Activated gamma-delta T cell treated with anti-CD3 and anti-CD28 coated beads, Interleukin-2, amount 50 U/mL, for 16 hours (primary cell): Measurements from ENCODE around the gene ITK.
"Not testable (repeated sequence)": the region's sequence is repeated elsewhere in the genome, so short reads cannot be mapped to it uniquely, and the experiment has no call there.

Source experiments
- DNase-seq: peaks from one replicate; pipeline ENCODE4 v3.0.0-alpha.2; 2020; ENCODE audit warnings: low read depth

The ITK gene

DNA sequence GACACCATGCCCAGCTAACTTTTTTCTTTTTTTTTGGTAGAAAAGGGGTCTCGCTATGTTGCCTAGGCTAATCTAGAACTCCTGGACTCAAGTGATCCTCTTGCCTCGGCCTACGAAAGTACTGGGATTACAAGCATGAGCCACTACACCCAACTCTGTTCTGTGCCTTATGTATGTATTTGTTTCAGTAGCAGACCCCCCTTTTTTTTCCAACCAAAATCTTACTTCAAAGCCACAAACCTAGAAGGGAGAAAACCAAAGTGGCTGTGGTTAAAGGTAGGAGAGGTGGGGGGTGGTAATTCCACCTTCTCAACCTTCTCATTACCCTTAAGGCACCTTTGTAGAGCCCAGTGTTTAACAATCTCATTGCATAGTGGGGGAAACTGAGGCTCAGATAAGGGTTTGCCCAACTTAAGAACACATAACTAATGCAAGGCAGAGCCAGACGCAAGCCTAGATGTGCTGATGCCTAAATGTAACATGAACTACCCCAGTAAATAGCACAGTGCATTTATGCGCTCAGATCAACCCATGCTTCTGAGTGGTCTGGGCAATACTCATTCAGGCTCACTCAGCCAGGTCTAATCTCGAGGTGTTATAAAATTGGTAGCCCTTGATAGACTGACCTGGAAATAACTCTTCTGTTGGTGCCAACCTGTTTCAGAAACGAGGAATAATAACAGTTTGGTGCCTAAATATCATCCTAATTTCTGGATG, 33.0 kb downstream of the ITK start:
- no peak for DNase-seq

DNA sequence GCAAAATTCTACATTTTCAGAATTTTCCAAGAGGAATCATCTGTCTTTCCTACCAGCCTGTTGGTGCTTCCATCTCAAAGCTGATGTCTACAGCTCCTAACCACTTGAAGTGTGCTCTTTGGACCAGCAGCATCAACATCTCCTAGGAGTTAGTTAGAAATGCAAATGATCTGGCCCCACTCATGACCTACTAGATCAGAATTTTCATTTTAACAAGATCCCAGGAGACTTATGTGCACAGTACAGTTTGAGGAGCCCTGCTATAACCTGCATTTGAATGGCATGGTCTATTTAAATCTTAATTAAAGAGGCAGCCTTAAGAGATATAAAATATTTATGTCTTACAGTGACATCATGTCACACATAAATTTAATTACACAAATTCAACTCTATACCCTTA, 33.8 kb downstream of the ITK start:
- no peak for DNase-seq

DNA sequence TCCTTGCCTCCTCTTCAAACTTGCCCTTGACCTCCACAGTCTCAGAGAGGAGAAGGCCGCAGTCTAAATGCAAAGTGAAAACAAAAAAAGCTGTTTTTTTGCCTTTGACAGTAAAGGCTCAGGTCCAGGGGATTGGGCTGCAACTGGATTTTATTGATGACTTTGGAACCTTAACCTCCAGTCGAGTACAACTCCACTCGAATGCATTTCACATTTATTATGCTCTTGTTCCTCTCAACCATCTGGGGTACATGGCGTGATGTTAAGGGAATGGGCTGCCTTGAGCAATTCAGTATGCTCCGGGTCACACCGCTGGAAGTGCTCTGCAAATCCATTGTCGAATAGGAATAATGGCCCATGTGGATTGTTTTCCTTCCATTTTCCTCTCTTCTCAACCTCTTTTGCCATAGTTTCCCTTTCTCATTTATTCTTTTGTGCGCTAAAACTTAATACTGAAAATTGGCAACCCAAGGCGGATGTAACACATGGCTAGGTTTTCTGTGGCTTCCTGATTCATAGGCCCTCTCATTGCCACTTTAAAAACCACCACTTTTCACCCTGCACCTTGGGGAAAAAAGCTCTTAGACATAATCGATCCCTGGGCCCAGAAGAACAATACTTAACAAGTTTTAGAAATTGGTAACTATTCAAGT, 34.3 kb downstream of the ITK start:
- DNase-seq = no peak

DNA sequence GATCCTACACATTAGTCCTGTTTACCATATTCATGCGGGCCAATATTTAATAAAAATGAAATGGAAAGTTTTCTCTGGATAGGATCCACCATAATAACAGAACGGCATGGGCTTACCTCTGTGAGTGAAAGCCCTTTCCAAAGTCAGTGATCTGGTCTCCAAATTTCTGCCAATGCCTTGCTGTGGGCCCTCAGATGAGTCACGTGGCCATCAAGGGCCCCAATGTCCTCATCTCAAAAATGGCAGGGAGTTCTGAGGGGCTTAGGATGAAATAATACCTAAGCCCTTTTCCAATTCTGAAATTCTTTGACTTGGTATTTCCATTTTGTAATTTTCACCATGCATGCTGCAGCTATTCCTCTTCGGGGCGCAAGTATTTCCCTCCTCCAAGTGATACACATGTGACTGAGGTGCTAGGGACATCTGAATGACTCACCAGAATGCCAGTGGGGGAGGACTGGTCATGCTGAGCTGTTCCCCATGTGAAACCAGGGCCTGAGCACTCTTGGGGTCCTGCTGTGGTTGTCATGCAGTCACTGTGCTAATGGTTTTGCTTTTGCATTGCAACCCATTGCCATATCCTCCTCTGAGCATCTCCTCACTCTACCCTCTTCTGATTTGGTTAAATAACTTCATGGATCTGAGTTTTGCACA, 35.0 kb downstream of the ITK start:
- DNase-seq = no peak

DNA sequence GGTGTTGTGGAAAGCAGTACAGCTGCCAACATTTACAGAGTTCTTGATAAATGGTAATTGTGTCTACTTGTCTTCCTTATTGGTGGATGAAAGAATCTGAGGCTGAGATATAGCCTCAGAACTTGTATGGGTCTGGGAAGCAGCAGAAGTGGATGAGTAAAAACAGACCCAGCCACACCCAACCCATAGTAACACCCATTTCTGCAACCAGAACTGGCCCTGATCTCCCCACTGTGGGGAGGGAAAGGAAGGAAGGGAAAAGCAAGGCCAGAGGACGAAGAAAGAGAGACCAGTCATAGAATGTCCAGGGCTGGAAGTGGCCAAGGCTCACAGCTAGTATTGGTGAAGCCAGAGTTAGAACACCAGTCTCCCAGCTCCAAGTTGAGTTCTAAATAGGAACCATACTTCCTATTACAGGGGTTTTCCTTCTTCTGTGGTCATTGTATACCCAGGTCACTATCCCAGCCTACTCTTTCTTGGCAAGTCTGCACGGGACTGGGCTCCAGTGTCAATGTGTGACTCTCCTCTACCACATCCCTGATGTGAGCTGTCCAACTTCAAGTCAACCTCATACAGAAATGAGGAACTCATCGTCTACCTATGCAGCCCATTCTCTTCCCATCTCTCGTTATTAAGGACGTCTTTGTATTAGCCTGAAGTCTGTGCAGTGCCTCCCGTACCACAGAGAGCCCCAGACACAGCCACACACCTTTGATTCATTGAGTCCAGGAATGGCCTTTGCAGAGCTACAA, 35.9 kb downstream of the ITK start:
- DNase-seq = no peak

DNA sequence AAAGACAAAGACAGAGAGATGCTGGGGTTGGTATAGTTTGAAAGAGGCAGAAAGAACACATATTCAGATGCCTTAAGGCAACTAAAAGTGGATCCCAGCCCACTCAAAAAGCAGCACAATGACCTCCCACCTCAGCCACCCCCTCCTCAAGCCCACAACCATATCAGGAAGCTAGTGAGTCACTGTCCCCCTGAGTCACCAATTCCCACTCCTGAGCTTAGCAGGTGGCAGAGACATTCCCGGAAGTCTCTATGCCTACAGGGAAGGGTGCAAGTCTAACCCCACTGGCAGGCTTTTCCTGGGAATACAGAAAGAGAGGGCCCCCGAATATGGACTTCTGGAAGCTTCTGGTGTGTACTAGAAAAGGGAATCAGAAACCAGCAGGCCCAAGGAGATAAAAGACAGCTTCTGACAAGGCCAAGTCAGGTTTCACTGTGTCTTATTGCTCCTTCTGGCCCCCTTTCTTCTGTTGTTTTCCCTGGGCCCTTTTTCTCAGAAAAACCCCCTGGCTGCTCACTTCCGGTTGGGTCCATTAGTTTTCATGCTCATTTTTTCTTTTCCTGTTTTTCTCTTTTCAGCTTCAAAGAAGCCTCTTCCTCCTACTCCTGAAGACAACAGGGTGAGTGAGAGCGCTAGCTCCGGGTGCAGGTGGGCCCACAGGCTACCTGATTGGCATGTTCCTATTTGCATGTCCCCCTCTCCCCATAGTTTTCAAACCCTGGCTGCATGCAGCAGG, 36.8 kb downstream of the ITK start:
- no peak for DNase-seq

- DNase-seq = no peak
These were observed 39.0 kb downstream of the ITK start for GRCh38 chr5:157219491-157220271.

DNA sequence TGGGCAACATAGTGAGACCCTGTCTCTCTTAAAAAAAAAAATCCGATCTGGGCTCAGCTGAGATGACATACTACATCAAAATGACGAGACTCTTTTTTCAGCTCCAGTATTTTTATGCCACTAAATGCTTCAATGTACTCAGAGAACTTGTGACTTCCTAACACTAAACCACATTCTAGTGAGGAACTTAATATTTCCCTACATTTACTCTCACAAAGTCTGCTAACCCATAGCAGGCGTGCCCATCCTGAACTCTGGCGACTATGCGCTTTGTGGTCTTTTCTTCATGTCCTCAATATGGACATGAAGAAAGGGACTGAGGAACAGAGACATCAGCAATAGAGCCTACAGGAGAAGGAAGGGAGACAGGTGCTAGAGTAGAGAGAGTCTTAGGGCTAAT, 41.3 kb downstream of the ITK start:
- no peak for DNase-seq

GRCh38 chr5:157222506-157223230, 42.0 kb downstream of the ITK start:
- no peak for DNase-seq

DNA sequence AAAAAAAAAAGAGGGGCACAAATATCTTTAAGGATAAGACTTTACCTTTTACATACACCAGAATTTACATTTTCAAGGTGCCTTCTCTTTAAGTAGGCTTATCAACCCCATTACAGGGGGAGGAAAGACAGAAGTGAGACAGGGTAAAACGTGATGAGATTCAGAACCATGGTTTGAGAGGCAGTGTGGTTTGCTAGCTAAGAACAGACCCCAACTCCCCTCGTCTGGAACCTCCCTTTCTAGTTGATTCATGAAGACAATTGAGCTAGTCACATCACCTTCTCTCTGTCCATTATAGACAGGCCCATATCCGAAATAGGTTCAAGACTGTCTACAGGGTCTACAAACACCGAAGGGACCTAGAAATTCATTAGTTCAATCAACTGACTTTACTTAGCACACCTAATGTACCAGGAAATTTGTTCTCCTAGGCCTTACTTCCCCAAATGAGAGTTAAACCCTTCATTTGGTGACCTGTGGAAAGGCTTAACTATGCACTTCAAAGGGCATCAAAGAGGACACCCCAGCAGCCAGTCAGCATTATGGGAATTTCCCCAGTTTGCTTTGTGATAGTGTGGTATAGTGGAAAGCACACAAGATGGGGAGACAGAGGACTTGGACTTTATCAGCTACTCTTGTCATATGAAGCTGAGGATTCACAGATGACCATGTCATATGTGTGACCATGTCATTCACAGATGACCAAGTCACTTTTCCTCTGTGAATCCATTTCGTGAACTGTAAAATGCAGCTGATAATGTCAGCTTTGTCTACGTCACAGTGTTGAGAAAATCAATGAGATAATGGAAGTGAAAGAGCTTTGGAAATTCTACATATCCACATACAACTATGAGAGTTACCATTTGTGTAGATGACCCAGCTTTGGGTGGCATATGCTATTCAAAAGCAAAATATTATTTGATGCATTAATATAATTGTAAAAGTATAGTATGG, 45.1 kb downstream of the ITK start:
- DNase-seq = no peak

DNA sequence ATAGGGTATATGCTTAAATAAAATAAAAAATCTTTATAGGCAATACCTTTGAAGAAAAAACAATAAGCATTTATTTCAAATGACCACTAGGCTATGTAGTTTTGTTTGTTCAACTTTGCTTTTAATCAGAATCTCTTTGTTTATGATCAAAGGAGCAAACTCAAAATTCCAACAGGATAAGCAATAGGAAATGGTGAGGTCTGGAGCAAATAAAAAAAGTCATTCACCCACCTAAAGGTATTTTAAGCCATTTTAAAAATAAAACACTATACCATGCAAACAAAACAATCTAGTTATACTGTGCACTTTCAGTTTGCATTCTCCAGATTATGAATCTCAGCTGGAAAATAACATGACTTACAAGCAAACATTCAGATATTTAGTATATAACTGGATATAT, 50.0 kb downstream of the ITK start:
- DNase-seq = no peak

GRCh38 chr5:157232706-157233105, 52.1 kb downstream of the ITK start:
- DNase-seq = no peak

- no peak for DNase-seq
These were observed 52.9 kb downstream of the ITK start for GRCh38 chr5:157233515-157233914.

- DNase-seq = no peak
These were observed 55.8 kb downstream of the ITK start for GRCh38 chr5:157236423-157236822.

GRCh38 chr5:157241483-157241882, 60.8 kb downstream of the ITK start:
- no peak for DNase-seq

DNA sequence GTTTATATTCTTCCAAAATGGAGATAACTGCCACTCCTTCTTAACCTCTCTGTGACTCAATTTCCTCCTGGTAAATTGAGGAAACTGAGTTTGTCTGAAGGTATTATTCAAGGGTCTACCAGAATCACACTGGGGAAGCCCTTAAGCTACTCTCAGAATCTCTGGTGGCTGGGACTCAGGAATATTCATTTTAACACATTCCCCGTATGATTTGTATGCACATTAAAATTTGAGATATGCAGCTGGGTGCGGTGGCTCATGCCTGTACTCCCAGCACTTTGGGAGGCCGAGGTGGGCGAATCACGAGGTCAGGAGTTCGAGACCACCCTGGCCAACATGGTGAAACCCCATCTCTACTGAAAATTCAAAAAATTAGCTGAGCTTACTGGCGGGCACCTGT, 64.1 kb downstream of the ITK start:
- DNase-seq = not testable (repeated sequence)

- no peak for DNase-seq
These were observed 64.8 kb downstream of the ITK start for GRCh38 chr5:157245476-157245875.

- no peak for DNase-seq
These were observed 65.2 kb downstream of the ITK start for GRCh38 chr5:157245886-157246285.

DNA sequence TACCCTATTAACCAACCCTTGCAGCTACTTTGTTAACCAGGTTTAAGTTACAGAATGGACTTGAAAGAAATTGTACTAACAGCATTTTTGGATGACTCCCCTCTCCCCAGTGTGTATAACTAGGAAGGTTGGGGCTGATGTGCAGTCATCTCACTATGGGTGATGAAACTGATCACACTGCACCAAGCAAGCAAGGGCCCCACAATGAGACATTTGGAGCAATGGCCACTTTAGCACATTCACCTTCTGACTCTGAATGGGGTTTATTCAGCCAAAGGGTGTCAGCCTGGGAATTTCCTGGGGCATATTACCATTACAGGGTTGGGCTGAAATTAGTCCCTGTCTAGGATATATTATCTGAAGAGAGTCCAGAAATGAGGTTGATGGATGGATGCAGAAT, 66.6 kb downstream of the ITK start:
- DNase-seq = no peak
